IPS-11a (cell line): ENCODE measurements around the gene SLC17A9.

ENCODE experiments used
- H3K4me3 ChIP-seq: one replicate; pipeline ENCODE4 v1.5.1; 2013; ENCODE audit warnings: low read depth, low read length, control low read depth

SLC17A9 gene

GRCh38 chr20:62999580-62999979 is 47.1 kb downstream of the SLC17A9 start:
- H3K4me3 ChIP-seq: no peak overlapping the region

DNA sequence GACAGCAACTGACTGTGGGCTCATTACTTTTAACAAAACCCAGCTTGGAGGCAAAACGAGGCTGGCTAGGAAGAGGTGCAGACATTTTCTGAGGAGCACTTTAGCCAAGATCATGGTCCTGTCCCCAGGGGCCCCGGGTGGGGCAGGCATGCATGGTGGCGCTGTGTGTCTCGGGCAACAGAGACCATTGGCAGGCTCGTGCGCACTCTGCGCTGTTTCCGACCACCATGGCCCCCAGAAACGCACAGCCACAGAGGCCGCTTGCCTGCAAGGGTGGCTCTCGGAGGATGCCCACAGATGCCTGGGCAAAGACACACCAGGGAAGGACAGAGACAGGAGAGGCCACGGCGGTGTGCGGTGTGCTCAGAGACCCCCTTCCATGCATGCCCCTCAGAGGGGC is 47.5 kb downstream of the SLC17A9 start:
- H3K4me3 ChIP-seq: no peak overlapping the region

- H3K4me3 ChIP-seq: no peak overlapping the region
Observed at GRCh38 chr20:63000958-63001357, 48.4 kb downstream of the SLC17A9 start.

DNA sequence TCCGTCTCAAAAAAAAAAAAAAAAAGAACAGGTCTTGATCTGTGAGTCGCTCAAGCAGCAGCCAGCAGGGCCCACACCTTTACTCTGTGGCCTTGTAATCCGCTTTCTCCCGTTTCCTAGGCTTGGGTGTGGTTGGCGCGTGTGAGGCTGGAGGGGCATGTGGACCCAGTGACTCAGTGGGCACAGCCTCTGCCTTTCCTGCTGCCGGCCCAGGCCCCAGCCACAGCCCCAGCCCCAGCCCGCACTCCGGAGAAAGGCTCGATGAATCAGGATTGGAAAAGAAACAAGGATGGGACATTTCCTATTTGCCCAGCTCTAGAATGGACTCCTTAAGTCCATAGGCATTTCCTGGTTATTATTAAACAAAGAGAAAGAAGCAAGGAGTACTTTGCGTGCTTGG is 50.0 kb downstream of the SLC17A9 start:
- H3K4me3 ChIP-seq: no peak overlapping the region

DNA sequence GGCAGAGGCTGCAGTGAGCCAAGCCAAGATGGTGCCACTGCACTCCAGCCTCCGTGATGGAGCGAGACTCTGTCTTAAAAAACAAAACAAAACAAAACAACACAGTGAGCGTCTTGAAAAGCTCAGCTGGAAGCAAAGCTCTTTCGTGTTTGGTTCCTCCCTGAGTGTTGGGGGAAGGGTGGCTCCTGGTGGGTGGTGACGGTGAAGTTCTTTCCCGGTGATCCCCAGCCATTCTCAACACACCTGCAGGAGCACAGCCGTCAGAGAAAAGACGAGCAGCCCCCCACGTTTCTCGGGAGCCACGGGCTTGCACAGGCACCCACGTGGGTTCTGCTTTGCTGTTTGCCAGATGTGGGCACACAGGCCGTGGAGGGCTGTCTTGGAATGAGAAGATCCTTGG is 51.0 kb downstream of the SLC17A9 start:
- no peak overlapping the region for H3K4me3 ChIP-seq

DNA sequence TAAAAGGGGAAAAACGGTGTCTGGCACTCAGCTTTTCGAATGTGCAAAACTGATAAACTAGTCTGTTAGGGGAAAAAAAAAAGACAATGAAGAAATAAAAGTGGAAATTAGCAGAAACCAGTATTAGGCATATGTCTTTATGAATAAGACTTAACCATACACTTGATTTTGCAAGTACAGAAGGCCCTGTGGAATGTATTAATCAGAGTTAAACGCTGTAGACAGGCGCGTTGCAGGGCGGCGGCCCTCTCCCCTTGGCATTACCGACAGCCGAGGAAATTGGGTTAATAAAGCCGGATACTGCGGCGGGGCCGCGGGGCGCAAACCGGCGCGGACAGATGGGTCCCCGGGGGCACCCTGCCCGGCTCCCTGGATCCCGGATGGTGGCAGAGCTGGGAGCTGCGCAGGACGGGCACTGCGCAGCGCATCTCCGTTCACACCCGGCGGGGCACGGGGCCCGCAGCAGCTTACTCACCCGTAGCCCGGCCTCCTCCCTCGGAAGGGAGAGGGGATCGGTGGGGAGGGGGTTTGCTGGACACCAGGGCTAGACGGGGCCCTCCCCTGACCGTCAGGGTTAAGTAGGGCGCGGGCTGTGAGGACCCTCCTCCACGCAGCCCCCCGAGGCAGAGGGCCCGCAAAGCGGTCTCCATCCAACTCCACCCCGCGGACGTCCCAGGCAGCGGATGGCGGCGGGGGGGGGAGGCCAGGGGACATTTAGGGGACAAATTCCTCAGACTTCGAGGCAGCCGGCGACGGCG is 52.3 kb downstream of the SLC17A9 start:
- no peak overlapping the region for H3K4me3 ChIP-seq

DNA sequence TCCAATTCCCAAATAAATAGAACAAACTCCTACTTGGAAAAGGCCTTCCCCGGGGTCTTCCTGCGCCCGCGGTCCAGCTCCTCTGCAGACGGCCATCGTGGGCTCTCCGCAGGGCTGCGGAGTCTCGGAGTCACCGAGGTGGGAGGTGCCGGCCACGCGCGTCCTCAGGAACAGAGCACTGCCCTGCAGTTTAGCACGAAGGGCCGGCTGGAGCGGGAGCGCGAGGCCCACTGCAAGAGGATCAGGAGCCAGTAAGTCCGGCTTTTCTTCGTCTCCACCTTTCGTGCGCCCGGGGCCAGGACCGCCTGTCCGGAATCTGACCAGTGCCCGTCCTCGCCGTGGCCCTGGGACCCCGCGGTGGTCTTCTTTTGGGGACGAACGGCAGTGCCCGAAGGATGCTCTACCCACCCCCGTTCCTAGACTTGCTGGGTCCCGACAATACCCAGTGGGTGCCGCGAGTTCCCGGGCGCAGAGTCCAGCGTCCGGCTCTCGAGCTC is 52.9 kb downstream of the SLC17A9 start:
- H3K4me3 ChIP-seq: no peak overlapping the region

GRCh38 chr20:63005862-63006539 is 53.5 kb downstream of the SLC17A9 start:
- H3K4me3 ChIP-seq: peak overlapping the region; percentile 13

- H3K4me3 ChIP-seq: peak within 1 kb of the TSS; percentile 24
Observed at GRCh38 chr20:63006540-63007359, 54.2 kb downstream of the SLC17A9 start, which contains the start of gene BHLHE23. TSS of gene BHLHE23 (minus strand) at chr20:63006964. CDS start at chr20:63006774, 190 bp downstream.

DNA sequence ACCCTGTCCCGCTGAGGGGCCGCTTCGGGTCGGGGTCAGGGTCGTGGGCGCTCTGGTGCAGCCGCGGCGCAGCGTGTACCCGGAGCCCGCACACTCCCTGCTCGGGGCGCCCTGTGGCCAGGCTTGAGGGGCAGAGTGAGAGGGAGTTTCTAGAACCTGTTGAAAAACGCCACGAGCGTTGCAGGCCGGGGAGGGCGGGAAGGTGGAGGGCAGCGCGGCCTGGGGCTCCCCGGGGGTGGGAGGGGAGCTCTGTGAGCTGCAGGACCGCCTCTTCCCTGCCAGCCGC is 54.8 kb downstream of the SLC17A9 start:
- H3K4me3 ChIP-seq: peak overlapping the region; percentile 24

DNA sequence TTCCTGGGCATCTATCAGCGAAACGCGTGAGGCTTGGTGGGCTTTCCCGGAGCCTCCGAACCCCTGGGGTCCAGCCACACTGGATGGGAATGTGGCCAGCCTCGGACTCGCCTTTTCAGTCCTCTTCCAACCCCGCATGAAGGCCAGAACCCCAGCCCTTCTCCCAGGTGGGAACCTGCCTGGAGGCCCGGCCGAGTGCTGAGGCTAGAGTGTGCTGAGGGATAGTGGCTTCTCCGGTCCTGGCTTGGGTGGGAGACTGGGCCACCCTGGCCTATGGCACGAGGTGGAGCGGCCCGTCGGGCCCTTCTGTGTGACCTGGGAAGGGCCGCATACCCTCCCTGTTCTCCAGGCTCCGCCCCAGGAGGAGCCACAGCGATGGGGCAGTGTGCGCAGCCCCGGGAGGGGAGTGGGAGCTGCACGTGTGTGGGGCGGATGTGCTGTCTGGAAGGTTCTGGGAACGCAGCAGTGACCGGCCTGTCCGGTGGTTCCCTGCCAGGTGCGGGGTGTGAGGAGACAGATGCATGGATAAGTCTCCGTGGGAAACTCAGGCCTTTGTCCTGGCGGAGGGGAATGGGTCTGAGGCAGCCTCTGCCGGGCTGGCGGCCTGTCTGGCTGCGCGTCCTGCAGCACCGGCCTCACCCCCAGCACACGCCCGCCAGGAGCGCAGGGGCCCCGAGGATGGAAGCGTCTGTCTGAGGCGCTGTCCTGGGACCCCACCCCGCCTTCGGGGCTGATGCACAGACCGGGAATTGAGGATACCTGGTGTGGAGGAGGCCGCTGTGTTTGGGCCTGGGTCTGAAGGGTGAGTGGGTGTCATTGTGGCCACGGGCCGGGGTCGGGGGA is 55.4 kb downstream of the SLC17A9 start:
- H3K4me3 ChIP-seq: no peak overlapping the region

- H3K4me3 ChIP-seq: no peak overlapping the region
Observed at GRCh38 chr20:63008541-63009044, 56.1 kb downstream of the SLC17A9 start.

DNA sequence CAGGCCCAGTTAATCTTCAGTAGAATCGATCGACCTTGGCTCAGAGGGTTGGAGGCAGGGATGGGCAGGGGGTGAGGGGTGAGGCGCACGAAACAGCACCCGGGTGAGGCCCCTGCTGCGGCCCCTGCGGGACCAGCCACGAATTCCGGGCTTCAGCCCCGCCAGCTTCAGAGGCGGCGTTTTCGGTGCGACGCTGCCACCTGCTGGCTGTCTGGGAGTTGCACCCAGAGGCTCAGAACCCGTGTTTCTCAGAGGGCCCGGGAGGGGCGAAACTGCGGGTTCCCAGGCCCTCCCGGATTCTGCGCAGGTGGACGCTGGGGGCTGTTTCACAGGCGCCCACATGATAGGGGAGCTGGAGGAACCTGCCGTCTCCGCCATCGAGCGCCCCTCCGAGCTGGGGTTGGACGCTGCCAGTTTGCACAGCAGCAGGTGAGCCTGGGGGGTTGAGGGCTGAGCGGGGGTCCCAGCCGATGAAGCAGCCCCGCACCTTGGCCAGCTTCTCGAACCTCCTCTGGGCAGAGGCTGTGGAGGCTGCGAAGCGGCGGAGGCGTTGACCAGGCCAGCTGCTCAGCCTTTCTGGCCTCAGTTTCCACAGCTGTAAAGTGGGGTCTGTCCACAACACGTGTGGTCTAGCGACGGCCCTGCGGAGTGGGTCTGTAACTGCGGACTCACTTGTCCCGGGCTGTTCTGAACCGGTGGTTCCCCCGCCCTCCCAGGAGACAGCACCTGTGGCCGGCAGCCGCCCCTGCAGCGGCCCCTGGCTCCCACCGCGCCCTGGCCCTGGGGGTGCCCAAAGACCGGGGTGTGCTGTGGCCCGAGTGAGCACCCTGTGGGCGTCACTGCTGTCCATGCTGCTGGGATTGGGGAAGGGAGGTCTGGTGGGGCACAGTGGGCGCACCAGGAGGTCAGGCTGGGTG is 56.8 kb downstream of the SLC17A9 start:
- H3K4me3 ChIP-seq: no peak overlapping the region

DNA sequence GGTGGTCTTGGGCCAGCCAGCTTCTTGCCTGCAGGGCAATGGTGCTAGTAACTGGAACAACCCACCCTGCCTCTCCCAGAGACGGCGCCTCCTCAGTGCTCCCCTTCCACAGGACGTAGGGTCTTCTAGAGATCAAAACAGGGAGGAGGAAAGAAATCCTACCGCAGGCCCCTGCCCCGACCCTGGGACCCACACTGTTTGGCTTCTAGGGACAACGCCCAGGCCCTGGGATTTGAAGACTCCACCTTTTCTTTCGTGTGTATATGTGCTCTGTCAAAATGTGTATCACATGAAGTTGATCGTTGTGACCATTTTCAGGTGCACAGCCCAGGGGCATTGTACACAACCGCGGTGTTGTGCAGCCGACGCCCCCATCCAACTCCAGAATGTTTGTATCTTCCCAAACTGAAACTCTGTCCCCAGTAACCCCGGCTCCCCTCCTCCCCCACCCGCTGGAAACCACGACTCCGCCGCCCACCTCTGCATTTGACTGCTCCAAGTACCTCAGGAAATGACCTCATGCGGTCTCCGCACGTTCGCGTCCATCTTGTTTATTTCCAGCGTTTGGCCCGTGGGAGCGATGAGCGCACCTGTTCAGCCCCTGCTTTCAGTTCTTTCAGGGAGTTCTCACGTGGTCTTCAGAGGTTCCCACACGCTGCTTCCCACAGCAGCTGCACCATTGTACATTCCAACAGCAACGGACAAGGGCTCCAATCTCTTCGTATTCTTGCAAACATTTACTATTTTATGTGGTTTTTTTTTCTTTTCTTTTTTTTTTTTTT is 57.7 kb downstream of the SLC17A9 start:
- H3K4me3 ChIP-seq: no peak overlapping the region

- no peak overlapping the region for H3K4me3 ChIP-seq
Observed at GRCh38 chr20:63011798-63012197, 59.3 kb downstream of the SLC17A9 start.

GRCh38 chr20:63013207-63013606 is 60.7 kb downstream of the SLC17A9 start:
- H3K4me3 ChIP-seq: no peak overlapping the region

GRCh38 chr20:63014287-63014686 is 61.8 kb downstream of the SLC17A9 start:
- no peak overlapping the region for H3K4me3 ChIP-seq

DNA sequence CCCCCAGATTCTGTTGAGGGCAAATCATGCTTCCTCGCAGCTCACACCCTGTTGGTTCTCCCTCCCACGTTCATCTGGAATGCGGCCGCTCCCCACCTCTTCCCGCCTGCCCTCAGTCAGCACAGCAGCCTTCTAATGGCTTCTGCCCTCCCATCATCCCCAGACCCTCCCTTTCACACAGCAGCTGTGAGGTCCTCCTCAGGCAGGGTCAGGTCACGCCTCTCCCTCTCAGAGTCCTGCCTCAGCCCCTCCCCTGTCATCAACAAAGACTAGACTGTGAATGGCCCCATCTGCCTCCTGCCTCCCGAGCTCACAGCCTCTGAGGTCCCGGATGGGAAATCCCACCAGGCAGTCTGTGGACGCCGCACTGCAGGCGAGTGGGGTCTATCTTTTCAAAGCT is 62.2 kb downstream of the SLC17A9 start:
- no peak overlapping the region for H3K4me3 ChIP-seq
